Gastroesophageal sphincter (tissue), 3 donors: ENCODE results near the gene OR5AN1.

Experiments used
- POLR2A ChIP-seq, 2 donors: fragments of 450-650 bp; IDR thresholded peaks; one replicate each; pipeline ENCODE4 v1.6.1; 2017; ENCODE audit warnings: antibody characterized with exemption in 2 of 2, mild to moderate bottlenecking in 2 of 2, moderate library complexity in 1 of 2
- POLR2AphosphoS5 ChIP-seq: sonication (generic); formaldehyde crosslinking; IDR thresholded peaks from one replicate; pipeline ENCODE4 v1.6.1; 2017; ENCODE audit warnings: antibody characterized with exemption
- TF ChIP-seq, protein P1 (sequence below), 4 experiments: fragments of 200-600 bp in 2 of 4; fragments of 450-650 bp in 2 of 4; sonication (generic) in 1 of 4; IDR thresholded peaks; one replicate each; pipeline ENCODE4 v1.5.1; 2017 to 2019; ENCODE audit warnings: antibody characterized with exemption in 4 of 4, mild to moderate bottlenecking in 2 of 4, moderate library complexity in 2 of 4

DNA sequence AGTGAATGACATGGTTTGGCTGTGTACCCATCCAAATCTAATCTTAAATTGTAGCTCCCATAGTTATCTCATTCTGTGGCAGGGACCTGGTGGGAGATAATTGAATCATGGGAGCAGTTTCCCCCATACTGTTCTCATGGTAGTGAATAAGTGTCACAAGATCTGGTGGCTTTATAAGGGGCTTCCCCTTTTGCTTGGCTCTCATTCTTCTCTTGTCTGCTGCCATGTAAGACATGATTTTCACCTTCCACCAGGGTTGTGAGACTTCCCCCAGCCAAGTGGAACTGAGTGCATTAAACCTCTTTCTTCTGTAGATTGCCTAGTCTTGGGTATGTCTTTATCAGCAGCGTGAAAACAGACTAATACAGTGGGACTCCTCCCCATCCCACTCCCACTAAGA, 56.4 kb downstream of the OR5AN1 start:
- TF ChIP-seq, protein P1, sequence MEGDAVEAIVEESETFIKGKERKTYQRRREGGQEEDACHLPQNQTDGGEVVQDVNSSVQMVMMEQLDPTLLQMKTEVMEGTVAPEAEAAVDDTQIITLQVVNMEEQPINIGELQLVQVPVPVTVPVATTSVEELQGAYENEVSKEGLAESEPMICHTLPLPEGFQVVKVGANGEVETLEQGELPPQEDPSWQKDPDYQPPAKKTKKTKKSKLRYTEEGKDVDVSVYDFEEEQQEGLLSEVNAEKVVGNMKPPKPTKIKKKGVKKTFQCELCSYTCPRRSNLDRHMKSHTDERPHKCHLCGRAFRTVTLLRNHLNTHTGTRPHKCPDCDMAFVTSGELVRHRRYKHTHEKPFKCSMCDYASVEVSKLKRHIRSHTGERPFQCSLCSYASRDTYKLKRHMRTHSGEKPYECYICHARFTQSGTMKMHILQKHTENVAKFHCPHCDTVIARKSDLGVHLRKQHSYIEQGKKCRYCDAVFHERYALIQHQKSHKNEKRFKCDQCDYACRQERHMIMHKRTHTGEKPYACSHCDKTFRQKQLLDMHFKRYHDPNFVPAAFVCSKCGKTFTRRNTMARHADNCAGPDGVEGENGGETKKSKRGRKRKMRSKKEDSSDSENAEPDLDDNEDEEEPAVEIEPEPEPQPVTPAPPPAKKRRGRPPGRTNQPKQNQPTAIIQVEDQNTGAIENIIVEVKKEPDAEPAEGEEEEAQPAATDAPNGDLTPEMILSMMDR (IDR thresholded peaks at IDR 0.05) = no peak
- TF ChIP-seq POLR2AphosphoS5 = no peak
- no peak for TF ChIP-seq POLR2A (IDR thresholded peaks at IDR 0.05)
